ENCODE data around the gene A2ML1.
"Not testable (repeated sequence)": the region's sequence is repeated elsewhere in the genome, so short reads cannot be mapped to it uniquely, and the experiment has no call there.

The A2ML1 gene

GRCh38 chr12:8906266-8907180 lies 84.1 kb downstream of the A2ML1 start:
- DNase-seq (ENCODE audit: low read depth in 2 of 2): no peak

- DNase-seq (ENCODE audit: low read depth in 2 of 2): no peak
Observed at GRCh38 chr12:8907513-8907912, 85.1 kb downstream of the A2ML1 start.

GRCh38 chr12:8909752-8910151 lies 87.3 kb downstream of the A2ML1 start:
- no peak for DNase-seq (ENCODE audit: low read depth in 2 of 2)

GRCh38 chr12:8911606-8912268 lies 89.3 kb downstream of the A2ML1 start:
- DNase-seq (ENCODE audit: low read depth in 2 of 2): no peak

- no peak for DNase-seq (ENCODE audit: low read depth in 2 of 2)
Observed at GRCh38 chr12:8912914-8913313, 90.5 kb downstream of the A2ML1 start.

GRCh38 chr12:8913702-8914032 lies 91.2 kb downstream of the A2ML1 start:
- DNase-seq (ENCODE audit: low read depth in 2 of 2): no peak

- peak; percentile 38 to 56 for DNase-seq (ENCODE audit: low read depth in 2 of 2)
Observed at GRCh38 chr12:8914033-8914715, 91.8 kb downstream of the A2ML1 start, which contains the start of gene PHC1. TSS of gene PHC1 (plus strand) at chr12:8914509. CDS start at chr12:8917678, 3,169 bp downstream.

- peak; percentile 24 to 28 for DNase-seq (ENCODE audit: low read depth in 2 of 2)
Observed at GRCh38 chr12:8914716-8915526, 92.5 kb downstream of the A2ML1 start.

- DNase-seq (ENCODE audit: low read depth in 2 of 2): no peak
Observed at GRCh38 chr12:8916154-8916553, 93.7 kb downstream of the A2ML1 start.

- no peak for DNase-seq (ENCODE audit: low read depth in 2 of 2)
Observed at GRCh38 chr12:8917031-8917430, 94.6 kb downstream of the A2ML1 start.

GRCh38 chr12:8917751-8918150 lies 95.3 kb downstream of the A2ML1 start:
- no peak for DNase-seq (ENCODE audit: low read depth in 2 of 2)

GRCh38 chr12:8919643-8920042 lies 97.2 kb downstream of the A2ML1 start:
- not testable (repeated sequence) for DNase-seq (ENCODE audit: low read depth in 2 of 2)

- DNase-seq (ENCODE audit: low read depth in 2 of 2): no peak
Observed at GRCh38 chr12:8922544-8922943, 100.1 kb downstream of the A2ML1 start.

Measured in stimulated activated CD4-positive, alpha-beta T cell treated with anti-CD3 and anti-CD28 coated beads, Interleukin-15, amount 100 ng/mL, for 48 hours (primary cell).